HepG2 (cell line): ENCODE results near the gene EMC9. TPM values are rescaled to one million over a fixed set of nuclear protein-coding genes. Genes with fewer than 3 reads are reported as not detected.

Source experiments
- CBFB ChIP-seq: sonication (generic); formaldehyde crosslinking; IDR thresholded peaks from 2 replicates; pipeline ENCODE4 v1.4.0; 2020; ENCODE audit warnings: missing genetic modification reagents
- ESRRA ChIP-seq: sonication (generic); formaldehyde crosslinking; IDR thresholded peaks from 2 replicates; pipeline ENCODE4 v1.5.1; 2020; ENCODE audit warnings: mild to moderate bottlenecking, low read depth, missing genetic modification reagents
- HCFC1 ChIP-seq: fragments of 150-350 bp; IDR thresholded peaks from 2 replicates; pipeline ENCODE4 v1.6.1; 2014; ENCODE audit warnings: low read depth, low read length
- JDP2 ChIP-seq: sonication (generic); formaldehyde crosslinking; IDR thresholded peaks from 2 replicates; pipeline ENCODE4 v1.8.1; 2022; ENCODE audit warnings: missing genetic modification reagents, borderline replicate concordance
- MZF1 ChIP-seq: sonication (generic); formaldehyde crosslinking; IDR thresholded peaks from 2 replicates; pipeline ENCODE4 v1.8.1; 2023; ENCODE audit warnings: mild to moderate bottlenecking, missing genetic modification reagents, borderline replicate concordance
- NR2F6 ChIP-seq, 2 experiments: IDR thresholded peaks; 2 replicates each; pipeline ENCODE4 v1.6.1; 2016; ENCODE audit warnings: antibody characterized with exemption in 1 of 2, mild to moderate bottlenecking in 1 of 2
- PITX1 ChIP-seq: sonication (generic); formaldehyde crosslinking; IDR thresholded peaks from 2 replicates; pipeline ENCODE4 v1.5.1; 2020; ENCODE audit warnings: mild to moderate bottlenecking, missing genetic modification reagents
- POGZ ChIP-seq: sonication (generic); formaldehyde crosslinking; IDR thresholded peaks from 2 replicates; pipeline ENCODE4 v1.4.0; 2020; ENCODE audit warnings: mild to moderate bottlenecking, missing genetic modification reagents
- RARA ChIP-seq: IDR thresholded peaks from 2 replicates; pipeline ENCODE4 v1.6.1; 2016; ENCODE audit warnings: missing genetic modification reagents, missing compliant biosample characterization
- SNAPC2 ChIP-seq: sonication (generic); formaldehyde crosslinking; IDR thresholded peaks from 2 replicates; pipeline ENCODE4 v1.8.1; 2022; ENCODE audit warnings: mild to moderate bottlenecking, missing genetic modification reagents
- SRSF4 ChIP-seq: fragments of 200-400 bp; formaldehyde crosslinking; IDR thresholded peaks from one replicate; pipeline ENCODE4 v1.6.1; 2018; ENCODE audit warnings: mild to moderate bottlenecking, low read depth, low read length, moderate library complexity; ENCODE audit not compliant: poor library complexity, severe bottlenecking
- ZFP36L2 ChIP-seq: sonication (generic); formaldehyde crosslinking; IDR thresholded peaks from 2 replicates; pipeline ENCODE4 v1.4.0; 2020; ENCODE audit warnings: missing genetic modification reagents
- ZFP90 ChIP-seq: sonication (generic); formaldehyde crosslinking; IDR thresholded peaks from 2 replicates; pipeline ENCODE4 v1.8.0; 2022; ENCODE audit warnings: missing genetic modification reagents, mild to moderate bottlenecking, inconsistent platforms, borderline replicate concordance
- ZNF350 ChIP-seq: sonication (generic); formaldehyde crosslinking; IDR thresholded peaks from 2 replicates; pipeline ENCODE4 v1.4.0; 2020; ENCODE audit warnings: mild to moderate bottlenecking, low read depth, missing genetic modification reagents, borderline replicate concordance
- ZNF660 ChIP-seq: sonication (generic); formaldehyde crosslinking; IDR thresholded peaks from 2 replicates; pipeline ENCODE4 v1.5.1; 2020; ENCODE audit warnings: mild to moderate bottlenecking, low read depth, missing genetic modification reagents, borderline replicate concordance
- polyA plus RNA-seq, 8 experiments: library from polyadenylated mRNA; depleted of rRNA in 3 of 8; stranded (reverse) in 7 of 8; unstranded in 1 of 8; fragments of >200 nt; fragmentation: Illumina TruSeq in 4 of 8; extraction: Trizol in 4 of 8; gene quantifications; 2 replicates each; pipeline versions ENCODE4 v1.2.1 to v1.2.3, GENCODE V29; 2011 to 2016; ENCODE audit warnings: low read depth in 4 of 8, missing spikeins in 1 of 8, mixed read lengths in 1 of 8; ENCODE audit not compliant: insufficient read depth in 1 of 8
- total RNA-seq, 5 experiments: library from RNA; depleted of rRNA; stranded (reverse); fragments of >200 nt; fragmentation: Illumina TruSeq; extraction: Trizol; gene quantifications; 2 replicates each; pipeline ENCODE4 v1.2.3, GENCODE V29; 2016; ENCODE audit warnings: low read depth in 1 of 5
- TF ChIP-seq, protein P1 (sequence below): IDR thresholded peaks from 2 replicates; pipeline ENCODE4 v1.6.1; 2016; ENCODE audit warnings: low read depth, borderline replicate concordance
- TF ChIP-seq, protein P2 (sequence below): sonication (generic); formaldehyde crosslinking; IDR thresholded peaks from 2 replicates; pipeline ENCODE4 v1.5.1; 2020; ENCODE audit warnings: missing genetic modification reagents, mild to moderate bottlenecking, borderline replicate concordance
- TF ChIP-seq, protein P3 (sequence below): sonication (generic); formaldehyde crosslinking; conservative IDR thresholded peaks from 2 replicates; pipeline ENCODE4 v1.8.1; 2023; ENCODE audit warnings: missing genetic modification reagents
- TF ChIP-seq, protein P4 (sequence below): sonication (generic); formaldehyde crosslinking; IDR thresholded peaks from 2 replicates; pipeline ENCODE4 v1.4.0; 2020; ENCODE audit warnings: mild to moderate bottlenecking, low read depth, missing genetic modification reagents
- TF ChIP-seq, protein P5 (sequence below): sonication (generic); formaldehyde crosslinking; IDR thresholded peaks from 2 replicates; pipeline ENCODE4 v1.5.0; 2020; ENCODE audit warnings: missing genetic modification reagents, mild to moderate bottlenecking, borderline replicate concordance
- TF ChIP-seq, protein P6 (sequence below): sonication (generic); formaldehyde crosslinking; IDR thresholded peaks from 2 replicates; pipeline ENCODE4 v1.8.0; 2022; ENCODE audit warnings: missing genetic modification reagents, low read depth, mild to moderate bottlenecking, borderline replicate concordance
- TF ChIP-seq, protein P7 (sequence below): sonication (generic); formaldehyde crosslinking; conservative IDR thresholded peaks from 2 replicates; pipeline ENCODE4 v1.4.0; 2020; ENCODE audit warnings: missing genetic modification reagents

The EMC9 gene
- total and polyA plus RNA-seq, 2 of the 13 experiments (the other 11 are each of a cell fraction or from before 2014, with no cell fraction given), result 60.5 to 78.7 TPM

DNA sequence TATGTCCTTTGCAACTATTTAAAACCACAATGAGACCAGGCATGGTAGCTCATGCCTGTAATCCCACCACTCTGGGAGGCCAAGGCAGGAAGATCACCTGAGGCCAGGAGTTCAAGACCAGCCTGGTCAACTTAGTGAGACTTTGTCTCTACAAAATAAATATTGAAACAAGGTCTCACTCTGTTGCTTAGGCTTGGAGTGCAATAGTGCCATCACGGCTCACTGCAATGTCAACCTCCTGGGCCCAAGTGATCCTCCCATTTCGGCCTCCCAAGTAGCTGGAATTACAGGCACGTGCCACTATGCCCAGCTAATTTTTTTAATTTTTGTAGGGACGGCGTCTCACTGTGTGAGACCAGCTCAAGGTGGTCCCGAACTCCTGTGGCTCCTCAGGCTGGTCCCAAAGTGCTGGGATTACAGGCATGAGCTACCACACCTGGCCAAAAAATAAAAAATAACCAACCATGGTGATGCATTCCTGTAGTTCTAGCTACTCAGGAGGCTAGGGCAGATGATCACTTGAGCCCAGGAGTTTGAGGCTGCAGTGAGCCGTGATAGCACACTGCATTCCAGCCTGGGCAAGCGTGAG, 11.9 kb downstream of the EMC9 start (continued):
- TF ChIP-seq PITX1 (CRISPR knock-in tag) (0 out of 2 replicates have a peak, but pooled peaks have one; percentile 17), POGZ (no peak; the same call in 1 of the 2 replicates), ZNF660 (CRISPR knock-in tag) (no peak), NR2F6 (IDR thresholded peaks at IDR 0.05) (no peak), NR2F6 (CRISPR knock-in tag; IDR thresholded peaks at IDR 0.05) (no peak), JDP2 (CRISPR knock-in tag) (no peak), SRSF4 (no peak), HCFC1 (no peak), MZF1 (CRISPR knock-in tag) (no peak), CBFB (CRISPR knock-in tag) (no peak), ZFP90 (CRISPR knock-in tag) (no peak), SNAPC2 (CRISPR knock-in tag) (no peak), ZNF350 (CRISPR knock-in tag) (no peak), RARA (CRISPR knock-in tag) (peak; percentile 42; the same call in 1 of the 2 replicates), ESRRA (CRISPR knock-in tag) (no peak), ZFP36L2 (CRISPR knock-in tag) (no peak)
- TF ChIP-seq, protein P1, sequence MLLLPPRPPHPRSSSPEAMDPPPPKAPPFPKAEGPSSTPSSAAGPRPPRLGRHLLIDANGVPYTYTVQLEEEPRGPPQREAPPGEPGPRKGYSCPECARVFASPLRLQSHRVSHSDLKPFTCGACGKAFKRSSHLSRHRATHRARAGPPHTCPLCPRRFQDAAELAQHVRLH (CRISPR knock-in tag), result no peak
- TF ChIP-seq, protein P2, sequence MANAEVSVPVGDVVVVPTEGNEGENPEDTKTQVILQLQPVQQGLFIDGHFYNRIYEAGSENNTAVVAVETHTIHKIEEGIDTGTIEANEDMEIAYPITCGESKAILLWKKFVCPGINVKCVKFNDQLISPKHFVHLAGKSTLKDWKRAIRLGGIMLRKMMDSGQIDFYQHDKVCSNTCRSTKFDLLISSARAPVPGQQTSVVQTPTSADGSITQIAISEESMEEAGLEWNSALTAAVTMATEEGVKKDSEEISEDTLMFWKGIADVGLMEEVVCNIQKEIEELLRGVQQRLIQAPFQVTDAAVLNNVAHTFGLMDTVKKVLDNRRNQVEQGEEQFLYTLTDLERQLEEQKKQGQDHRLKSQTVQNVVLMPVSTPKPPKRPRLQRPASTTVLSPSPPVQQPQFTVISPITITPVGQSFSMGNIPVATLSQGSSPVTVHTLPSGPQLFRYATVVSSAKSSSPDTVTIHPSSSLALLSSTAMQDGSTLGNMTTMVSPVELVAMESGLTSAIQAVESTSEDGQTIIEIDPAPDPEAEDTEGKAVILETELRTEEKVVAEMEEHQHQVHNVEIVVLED (CRISPR knock-in tag), result no peak
- TF ChIP-seq, protein P3, sequence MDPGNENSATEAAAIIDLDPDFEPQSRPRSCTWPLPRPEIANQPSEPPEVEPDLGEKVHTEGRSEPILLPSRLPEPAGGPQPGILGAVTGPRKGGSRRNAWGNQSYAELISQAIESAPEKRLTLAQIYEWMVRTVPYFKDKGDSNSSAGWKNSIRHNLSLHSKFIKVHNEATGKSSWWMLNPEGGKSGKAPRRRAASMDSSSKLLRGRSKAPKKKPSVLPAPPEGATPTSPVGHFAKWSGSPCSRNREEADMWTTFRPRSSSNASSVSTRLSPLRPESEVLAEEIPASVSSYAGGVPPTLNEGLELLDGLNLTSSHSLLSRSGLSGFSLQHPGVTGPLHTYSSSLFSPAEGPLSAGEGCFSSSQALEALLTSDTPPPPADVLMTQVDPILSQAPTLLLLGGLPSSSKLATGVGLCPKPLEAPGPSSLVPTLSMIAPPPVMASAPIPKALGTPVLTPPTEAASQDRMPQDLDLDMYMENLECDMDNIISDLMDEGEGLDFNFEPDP, result 0 out of 2 replicates have a peak, but pooled peaks have one; percentile 7
- TF ChIP-seq, protein P4, sequence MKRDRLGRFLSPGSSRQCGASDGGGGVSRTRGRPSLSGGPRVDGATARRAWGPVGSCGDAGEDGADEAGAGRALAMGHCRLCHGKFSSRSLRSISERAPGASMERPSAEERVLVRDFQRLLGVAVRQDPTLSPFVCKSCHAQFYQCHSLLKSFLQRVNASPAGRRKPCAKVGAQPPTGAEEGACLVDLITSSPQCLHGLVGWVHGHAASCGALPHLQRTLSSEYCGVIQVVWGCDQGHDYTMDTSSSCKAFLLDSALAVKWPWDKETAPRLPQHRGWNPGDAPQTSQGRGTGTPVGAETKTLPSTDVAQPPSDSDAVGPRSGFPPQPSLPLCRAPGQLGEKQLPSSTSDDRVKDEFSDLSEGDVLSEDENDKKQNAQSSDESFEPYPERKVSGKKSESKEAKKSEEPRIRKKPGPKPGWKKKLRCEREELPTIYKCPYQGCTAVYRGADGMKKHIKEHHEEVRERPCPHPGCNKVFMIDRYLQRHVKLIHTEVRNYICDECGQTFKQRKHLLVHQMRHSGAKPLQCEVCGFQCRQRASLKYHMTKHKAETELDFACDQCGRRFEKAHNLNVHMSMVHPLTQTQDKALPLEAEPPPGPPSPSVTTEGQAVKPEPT (CRISPR knock-in tag), result no peak
- TF ChIP-seq, protein P5, sequence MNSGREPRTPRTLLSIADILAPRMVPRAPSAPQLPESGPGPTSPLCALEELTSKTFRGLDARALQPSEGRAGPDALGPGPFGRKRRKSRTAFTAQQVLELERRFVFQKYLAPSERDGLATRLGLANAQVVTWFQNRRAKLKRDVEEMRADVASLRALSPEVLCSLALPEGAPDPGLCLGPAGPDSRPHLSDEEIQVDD (CRISPR knock-in tag), result 0 out of 2 replicates have a peak, but pooled peaks have one; percentile 52
- TF ChIP-seq, protein P6, sequence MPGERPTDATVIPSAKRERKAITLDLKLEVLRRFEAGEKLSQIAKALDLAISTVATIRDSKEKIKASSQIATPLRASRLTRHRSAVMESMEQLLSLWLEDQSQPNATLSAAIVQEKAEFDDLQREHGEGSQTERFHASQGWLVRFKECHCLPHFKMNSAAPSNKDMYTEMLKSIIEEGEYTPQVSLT (CRISPR knock-in tag), result no peak
- TF ChIP-seq, protein P7, sequence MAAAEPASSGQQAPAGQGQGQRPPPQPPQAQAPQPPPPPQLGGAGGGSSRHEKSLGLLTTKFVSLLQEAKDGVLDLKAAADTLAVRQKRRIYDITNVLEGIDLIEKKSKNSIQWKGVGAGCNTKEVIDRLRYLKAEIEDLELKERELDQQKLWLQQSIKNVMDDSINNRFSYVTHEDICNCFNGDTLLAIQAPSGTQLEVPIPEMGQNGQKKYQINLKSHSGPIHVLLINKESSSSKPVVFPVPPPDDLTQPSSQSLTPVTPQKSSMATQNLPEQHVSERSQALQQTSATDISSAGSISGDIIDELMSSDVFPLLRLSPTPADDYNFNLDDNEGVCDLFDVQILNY (CRISPR knock-in tag), result 0 out of 2 replicates have a peak, but pooled peaks have one; percentile 29
